Skeletal muscle tissue (tissue), 4 donors: ENCODE results near the gene C6orf89. TPM values are rescaled to one million over a fixed set of nuclear protein-coding genes. Genes with fewer than 3 reads are reported as not detected.
"Not testable (repeated sequence)": the region's sequence is repeated elsewhere in the genome, so short reads cannot be mapped to it uniquely, and the experiment has no call there.

Experiments used
- H3K27ac ChIP-seq: one replicate; pipeline ENCODE4 v1.7.0; 2013; ENCODE audit warnings: mild to moderate bottlenecking, low read depth, low read length, inconsistent platforms
- H3K27me3 ChIP-seq, 3 donors: one replicate each; pipeline ENCODE4 v1.7.0; 2013; ENCODE audit warnings: low read length in 3 of 3; ENCODE audit not compliant: control insufficient read depth in 3 of 3, insufficient read depth in 3 of 3
- H3K36me3 ChIP-seq, 3 donors: one replicate each; pipeline ENCODE4 v1.7.0; 2013; ENCODE audit warnings: low read length in 3 of 3; ENCODE audit not compliant: control insufficient read depth in 3 of 3, insufficient read depth in 3 of 3
- H3K4me1 ChIP-seq, 3 donors: one replicate each; pipeline ENCODE4 v1.7.0; 2013; ENCODE audit warnings: low read length in 3 of 3, mild to moderate bottlenecking in 3 of 3; ENCODE audit not compliant: control insufficient read depth in 3 of 3, insufficient read depth in 3 of 3
- H3K4me3 ChIP-seq, 3 donors: one replicate each; pipeline ENCODE4 v1.7.0; 2013; ENCODE audit warnings: low read length in 3 of 3
- H3K9ac ChIP-seq, 3 donors: one replicate each; pipeline ENCODE4 v1.7.0; 2013; ENCODE audit warnings: low read length in 3 of 3, mild to moderate bottlenecking in 3 of 3, moderate library complexity in 2 of 3, low read depth in 1 of 3
- H3K9me3 ChIP-seq, 3 donors: one replicate each; pipeline ENCODE4 v1.7.0; 2013; ENCODE audit warnings: low read length in 3 of 3; ENCODE audit not compliant: control insufficient read depth in 3 of 3
- total RNA-seq: library from RNA; depleted of rRNA; stranded (reverse); fragments of >200 nt; gene quantifications from one replicate; pipeline ENCODE4 v1.2.3, GENCODE V29; 2014
- donor health status: Osteomylitis.

C6orf89 gene
- total RNA-seq, 1 donor from 2014 or later: 22.4 TPM

- Histone ChIP-seq H3K9ac (no peak overlapping the region), H3K27me3 (no peaks in the 10 kb centered on the region), H3K27ac (no peak overlapping the region), H3K36me3 (no peaks in the 10 kb centered on the region), H3K9me3 (no peaks in the 10 kb centered on the region), H3K4me1 (peaks cover 11 to 20% (median 15%) of the 10 kb centered on the region in 3 donors), H3K4me3 (no peak overlapping the region)
Measured at GRCh38 chr6:36884610-36885009, 1.1 kb upstream of the C6orf89 start.

- Histone ChIP-seq H3K4me3 (peak overlapping the region; percentile 81 to 93 (median 86)), H3K9ac (peak overlapping the region in 1 of 3 donors; percentile 77), H3K4me1 (peaks cover 11 to 20% (median 15%) of the 10 kb centered on the region in 3 donors), H3K36me3 (no peaks in the 10 kb centered on the region), H3K27ac (no peak overlapping the region), H3K27me3 (no peaks in the 10 kb centered on the region), H3K9me3 (no peaks in the 10 kb centered on the region)
Measured at GRCh38 chr6:36886950-36887618, 1.3 kb downstream of the C6orf89 start.

GRCh38 chr6:36888115-36888643, 2.4 kb downstream of the C6orf89 start:
- no peak overlapping the region for H3K9ac ChIP-seq
- H3K4me3 ChIP-seq: no peak overlapping the region
- H3K27me3 ChIP-seq: no peaks in the 10 kb centered on the region
- H3K4me1 ChIP-seq: peaks cover 11 to 20% (median 15%) of the 10 kb centered on the region in 3 donors
- peaks cover 0 to 5% (median 0%) of the 10 kb centered on the region in 3 donors for H3K36me3 ChIP-seq
- no peaks in the 10 kb centered on the region for H3K9me3 ChIP-seq
- H3K27ac ChIP-seq: no peak overlapping the region

- peaks cover 11 to 20% (median 15%) of the 10 kb centered on the region in 3 donors for H3K4me1 ChIP-seq
- no peak overlapping the region for H3K27ac ChIP-seq
- no peak overlapping the region for H3K9ac ChIP-seq
- no peaks in the 10 kb centered on the region for H3K9me3 ChIP-seq
- peaks cover 0 to 5% (median 0%) of the 10 kb centered on the region in 3 donors for H3K36me3 ChIP-seq
- no peak overlapping the region for H3K4me3 ChIP-seq
- H3K27me3 ChIP-seq: no peaks in the 10 kb centered on the region
Measured at GRCh38 chr6:36888654-36889481, 3.1 kb downstream of the C6orf89 start.

GRCh38 chr6:36890112-36890663, 4.4 kb downstream of the C6orf89 start:
- H3K36me3 ChIP-seq: peaks cover 0 to 10% (median 2%) of the 10 kb centered on the region in 3 donors
- no peak overlapping the region for H3K9ac ChIP-seq
- H3K27ac ChIP-seq: no peak overlapping the region
- no peaks in the 10 kb centered on the region for H3K27me3 ChIP-seq
- H3K4me1 ChIP-seq: peaks cover 11 to 18% (median 14%) of the 10 kb centered on the region in 3 donors
- no peaks in the 10 kb centered on the region for H3K9me3 ChIP-seq
- no peak overlapping the region for H3K4me3 ChIP-seq

- H3K9me3 ChIP-seq, H3K36me3 ChIP-seq, H3K4me3 ChIP-seq, H3K27me3 ChIP-seq, H3K9ac ChIP-seq, H3K27ac ChIP-seq: not testable (repeated sequence)
- peaks cover 7 to 14% (median 10%) of the 10 kb centered on the region in 3 donors for H3K4me1 ChIP-seq
Measured at GRCh38 chr6:36891153-36891552, 5.4 kb downstream of the C6orf89 start.

GRCh38 chr6:36893976-36894932, 8.5 kb downstream of the C6orf89 start:
- H3K9ac ChIP-seq: no peak overlapping the region
- H3K36me3 ChIP-seq: peaks cover 2 to 16% (median 9%) of the 10 kb centered on the region in 3 donors
- H3K27ac ChIP-seq: no peak overlapping the region
- no peaks in the 10 kb centered on the region for H3K27me3 ChIP-seq
- no peak overlapping the region for H3K4me3 ChIP-seq
- H3K9me3 ChIP-seq: no peaks in the 10 kb centered on the region
- peaks cover 0 to 2% (median under 1%) of the 10 kb centered on the region in 3 donors for H3K4me1 ChIP-seq

GRCh38 chr6:36897609-36898008, 11.9 kb downstream of the C6orf89 start:
- peaks cover 11 to 23% (median 21%) of the 10 kb centered on the region in 3 donors for H3K36me3 ChIP-seq
- no peak overlapping the region for H3K27ac ChIP-seq
- H3K27me3 ChIP-seq: no peaks in the 10 kb centered on the region
- no peak overlapping the region for H3K9ac ChIP-seq
- H3K9me3 ChIP-seq: no peaks in the 10 kb centered on the region
- H3K4me3 ChIP-seq: no peak overlapping the region
- no peaks in the 10 kb centered on the region for H3K4me1 ChIP-seq

- Histone ChIP-seq H3K4me1 (peaks cover 0 to 11% (median 10%) of the 10 kb centered on the region in 3 donors), H3K4me3 (no peak overlapping the region), H3K9ac (no peak overlapping the region), H3K9me3 (no peaks in the 10 kb centered on the region), H3K36me3 (peaks cover 15 to 43% (median 26%) of the 10 kb centered on the region in 3 donors), H3K27me3 (no peaks in the 10 kb centered on the region), H3K27ac (no peak overlapping the region)
Measured at GRCh38 chr6:36904114-36904513, 18.4 kb downstream of the C6orf89 start.
